ENCODE results near the gene ELF5. TPM values are rescaled to one million over a fixed set of nuclear protein-coding genes. Genes with fewer than 3 reads are reported as not detected.

The ELF5 gene
- total and polyA plus RNA-seq, 2 of the 13 experiments (the other 11 are each of a cell fraction or from before 2014, with no cell fraction given), result 0.51 to 2.6 TPM

GRCh38 chr11:34478845-34479663, 34.5 kb downstream of the ELF5 start:
- Histone ChIP-seq H3K4me1 (ENCODE audit: insufficient read depth, low read length) (peaks cover 26% of the 10 kb centered on the region), H4K20me1 (ENCODE audit: insufficient read depth, low read length) (no peaks in the 10 kb centered on the region), H3K36me3 (replicated peaks in 1 of 2; ENCODE audit: control insufficient read depth in 1 of 2, insufficient read depth in 2 of 2, low read length in 2 of 2) (no peaks in the 10 kb centered on the region), H3K4me3 (replicated peaks in 1 of 3; ENCODE audit: insufficient read depth in 1 of 3, low read depth in 2 of 3, low read length in 3 of 3) (no peak overlapping the region), H3K79me2 (ENCODE audit: insufficient read depth, low read length) (no peaks in the 10 kb centered on the region), H2AFZ (ENCODE audit: low read length) (no peak overlapping the region), H3K9me3 (ENCODE audit: low read length) (no peaks in the 10 kb centered on the region), H3K4me2 (ENCODE audit: low read depth, low read length) (no peak overlapping the region), H3K9ac (ENCODE audit: insufficient read depth, low read depth, low read length) (no peak overlapping the region), H3K27me3 (ENCODE audit: control insufficient read depth in 1 of 2, insufficient read depth in 2 of 2, low read length in 2 of 2) (no peaks in the 10 kb centered on the region), H3K27ac (ENCODE audit: extremely low read length, insufficient read depth, low read length) (no peak overlapping the region)
- no TSS peak for BruUV-seq (replicated peaks)
- CTCF ChIA-PET (ENCODE audit: low intra/inter-chr PET ratio, low total read pairs), result no interaction called here
- intact Hi-C loops (cut with micrococcal nuclease; ENCODE audit: unreplicated experiment) (no loop called here), in situ Hi-C loops (cut with HindIII; ENCODE audit: extremely low pct_ligation_motif_present, low pct_unique_long_range_greater_than_20kb) (loop anchor here (10.0 to 25.0 kb wide), 2 partner anchors 64 to 492 kb away; no protein-coding TSS in a partner anchor)
- no peak for DNase-seq (ENCODE audit: low spot score)
- ATAC-seq, result peak; percentile 49; the same call in 2 of the 3 replicates
- POLR2A ChIA-PET, result no interaction called here
- WGBS (ENCODE audit: low lambda C conversion rate), result 51% methylated on average over 8 of the region's 8 CpGs
- TF ChIP-seq SPEN (CRISPR knock-in tag; IDR thresholded peaks at IDR 0.05; ENCODE audit: low read depth) (no peak), PHF20 (CRISPR knock-in tag; IDR thresholded peaks at IDR 0.05) (no peak), ZNF781 (CRISPR knock-in tag; IDR thresholded peaks at IDR 0.05; ENCODE audit: borderline replicate concordance, not compliant biosample characterization) (no peak), ZNF101 (CRISPR knock-in tag; IDR thresholded peaks at IDR 0.05; ENCODE audit: borderline replicate concordance, low read depth) (no peak), ZFY (CRISPR knock-in tag; IDR thresholded peaks at IDR 0.05) (no peak), PBX2 (CRISPR knock-in tag; IDR thresholded peaks at IDR 0.05) (peak; percentile 67), MAFF (IDR thresholded peaks at IDR 0.05; ENCODE audit: low read depth, low read length) (peak; percentile 86), MAFK (conservative IDR thresholded peaks at IDR 0.05 in 1 of 2, IDR thresholded peaks at IDR 0.05 in 1 of 2; ENCODE audit: low read length in 2 of 2) (peak; percentile 78 to 88)
- FAIRE-seq, result no peak

Measured in HepG2 (cell line).